ENCODE data around the gene RHOBTB1.

- TF ChIP-seq CTCF (conservative IDR thresholded peaks at IDR 0.05; ENCODE audit: low read length), result no peak
- TF ChIP-seq EZH2phosphoT487 (IDR thresholded peaks at IDR 0.05; ENCODE audit: borderline replicate concordance), result no peak
These were observed 65.8 kb downstream of the RHOBTB1 start for GRCh38 chr10:60878224-60878623.

All from Loucy (cell line).